Posterior cingulate gyrus (tissue), 11 donors: Measurements from ENCODE around the gene CELF1.
A peak's percentile ranks its signal among the peaks of the same experiment; 100 is the strongest.
"Not testable (repeated sequence)": the region's sequence is repeated elsewhere in the genome, so short reads cannot be mapped to it uniquely, and the experiment has no call there.

Experiments used
- DNase-seq, 10 donors: peaks; one replicate each; pipeline versions ENCODE4 v3.0.0 to v3.0.0-alpha.2; 2020 to 2021; ENCODE audit warnings: mixed read lengths in 3 of 10
- intact Hi-C: fragments of 100-400 bp; cut with DNase I; formaldehyde crosslinking; loops from one replicate; pipeline ENCODE4 v1.15.1; 2023

Gene CELF1

GRCh38 chr11:47577460-47578041, 24.6 kb upstream of the CELF1 start:
- DNase-seq: peak in 2 of 10 donors; percentile 66 to 68
- intact Hi-C loops: loop anchor here (1.0 to 10.0 kb wide), 3 partner anchors 24 to 153 kb away; partner anchors contain the start of genes CELF1, MTCH2 and PSMC3

- peak in 7 of 10 donors; percentile 41 to 93 (median 59) for DNase-seq
- intact Hi-C loops: loop anchor here (10.0 kb wide), 1 partner anchor 149 kb away; the partner anchor contains the start of gene PSMC3
These were observed 20.4 kb upstream of the CELF1 start for GRCh38 chr11:47573321-47573720.

GRCh38 chr11:47572715-47573255, 19.9 kb upstream of the CELF1 start:
- peak in 3 of 10 donors; percentile 17 to 33 (median 33) for DNase-seq
- intact Hi-C loops: loop anchor here (10.0 kb wide), 1 partner anchor 148 kb away; the partner anchor contains the start of gene PSMC3

GRCh38 chr11:47571895-47572294, 19.0 kb upstream of the CELF1 start:
- peak in 1 of 10 donors; percentile 4 for DNase-seq
- intact Hi-C loops: loop anchor here (10.0 kb wide), 1 partner anchor 147 kb away; the partner anchor contains the start of gene PSMC3

- DNase-seq: peak in 1 of 10 donors; percentile 32
- intact Hi-C loops: loop anchor here (10.0 kb wide), 1 partner anchor 147 kb away; the partner anchor contains the start of gene PSMC3
These were observed 18.4 kb upstream of the CELF1 start for GRCh38 chr11:47571357-47571729.

- intact Hi-C loops: loop anchor here (10.0 kb wide), 1 partner anchor 146 kb away; the partner anchor contains the start of gene PSMC3
- peak in 1 of 10 donors; percentile 3 for DNase-seq
These were observed 17.9 kb upstream of the CELF1 start for GRCh38 chr11:47570651-47571356.

GRCh38 chr11:47569646-47570045, 16.7 kb upstream of the CELF1 start:
- DNase-seq: peak in 2 of 10 donors; percentile 31 to 53
- intact Hi-C loops: loop anchor here (10.0 kb wide), 1 partner anchor 145 kb away; the partner anchor contains the start of gene PSMC3

- DNase-seq: peak in 2 of 10 donors; percentile 39 to 70
These were observed 13.3 kb upstream of the CELF1 start for GRCh38 chr11:47566149-47566698.

GRCh38 chr11:47565340-47566148, 12.6 kb upstream of the CELF1 start, which contains the start of gene PTPMT1:
PTPMT1 (plus strand) TSS chr11:47565599; CDS start chr11:47565623, 24 bp downstream.
- intact Hi-C loops: no loop called here
- DNase-seq: peak in 9 of 10 donors; percentile 45 to 94 (median 66)

More at GRCh38 chr11:47566149-47566698, 13.3 kb upstream of the CELF1 start:
- intact Hi-C loops: no loop called here

GRCh38 chr11:47564933-47565339, 12.0 kb upstream of the CELF1 start:
- DNase-seq: peak in 1 of 10 donors; percentile 60
- intact Hi-C loops: no loop called here

- intact Hi-C loops: not testable (repeated sequence)
- DNase-seq: peak in 1 of 10 donors; percentile 15
These were observed 11.4 kb upstream of the CELF1 start for GRCh38 chr11:47564366-47564765.

- DNase-seq, intact Hi-C loops: not testable (repeated sequence)
These were observed 9.5 kb upstream of the CELF1 start for GRCh38 chr11:47562393-47562792.

- intact Hi-C loops: no loop called here
- no peak for DNase-seq
These were observed 7.5 kb upstream of the CELF1 start for GRCh38 chr11:47560426-47560825.

- DNase-seq: no peak
- intact Hi-C loops: loop anchor here (10.0 kb wide), 1 partner anchor 206 kb away; the partner anchor contains the start of gene FNBP4
These were observed 5.8 kb upstream of the CELF1 start for GRCh38 chr11:47558695-47559094.

GRCh38 chr11:47557004-47557403, 4.1 kb upstream of the CELF1 start:
- DNase-seq: peak in 1 of 10 donors; percentile 46
- intact Hi-C loops: loop anchor here (10.0 kb wide), 1 partner anchor 208 kb away; the partner anchor contains the start of gene FNBP4

GRCh38 chr11:47553406-47553743, 443 bp upstream of the CELF1 start:
- no peak for DNase-seq
- intact Hi-C loops: loop anchor here (1.0 to 10.0 kb wide), 4 partner anchors 25 to 211 kb away; partner anchors contain the start of genes FNBP4, KBTBD4 and SLC39A13

GRCh38 chr11:47552056-47552565, 821 bp downstream of the CELF1 start:
- intact Hi-C loops: loop anchor here (2.0 to 10.0 kb wide), 3 partner anchors 83 to 213 kb away; partner anchors contain the start of genes FNBP4 and SLC39A13
- peak in 3 of 10 donors; percentile 19 to 37 (median 30) for DNase-seq

- intact Hi-C loops: loop anchor here (5.0 to 10.0 kb wide), 2 partner anchors 144 to 214 kb away; partner anchors contain the start of genes FNBP4 and SLC39A13
- no peak for DNase-seq
These were observed 1.8 kb downstream of the CELF1 start for GRCh38 chr11:47551086-47551485.
